ENCODE data around the gene COL27A1.

DNA sequence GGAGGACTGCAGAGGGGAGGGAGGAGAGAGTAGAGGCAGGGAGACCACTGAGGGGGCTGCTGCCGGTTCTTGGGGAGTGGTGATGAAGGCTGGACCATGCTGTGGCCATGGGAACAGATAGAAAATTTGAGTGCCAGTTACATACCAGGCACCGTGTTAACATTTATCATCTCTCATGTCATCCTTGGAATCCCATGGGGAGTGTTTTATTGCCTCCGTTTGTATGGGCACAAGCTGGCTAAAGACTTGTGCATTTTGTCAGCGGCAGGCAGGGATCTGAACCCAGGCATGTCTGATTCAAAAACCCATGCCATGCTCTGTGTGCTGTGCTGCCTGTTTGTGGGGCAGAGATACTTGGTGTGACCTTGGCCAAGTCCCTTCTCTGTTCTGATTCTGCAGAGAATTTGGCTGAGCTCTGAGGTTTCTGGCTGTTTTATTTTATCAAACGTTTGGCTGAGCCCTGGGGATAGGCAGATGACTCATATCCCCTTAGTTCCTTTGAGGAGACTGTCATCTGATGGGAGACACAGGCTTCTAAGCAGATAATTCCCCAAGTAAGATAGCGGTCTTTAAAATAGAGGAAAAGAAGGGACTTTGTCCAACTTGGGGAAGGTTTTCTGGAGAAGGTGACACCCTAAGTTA, 22.2 kb downstream of the COL27A1 start:
- no peak for TF ChIP-seq EZH2 (IDR thresholded peaks at IDR 0.05)
- TF ChIP-seq, protein P1, sequence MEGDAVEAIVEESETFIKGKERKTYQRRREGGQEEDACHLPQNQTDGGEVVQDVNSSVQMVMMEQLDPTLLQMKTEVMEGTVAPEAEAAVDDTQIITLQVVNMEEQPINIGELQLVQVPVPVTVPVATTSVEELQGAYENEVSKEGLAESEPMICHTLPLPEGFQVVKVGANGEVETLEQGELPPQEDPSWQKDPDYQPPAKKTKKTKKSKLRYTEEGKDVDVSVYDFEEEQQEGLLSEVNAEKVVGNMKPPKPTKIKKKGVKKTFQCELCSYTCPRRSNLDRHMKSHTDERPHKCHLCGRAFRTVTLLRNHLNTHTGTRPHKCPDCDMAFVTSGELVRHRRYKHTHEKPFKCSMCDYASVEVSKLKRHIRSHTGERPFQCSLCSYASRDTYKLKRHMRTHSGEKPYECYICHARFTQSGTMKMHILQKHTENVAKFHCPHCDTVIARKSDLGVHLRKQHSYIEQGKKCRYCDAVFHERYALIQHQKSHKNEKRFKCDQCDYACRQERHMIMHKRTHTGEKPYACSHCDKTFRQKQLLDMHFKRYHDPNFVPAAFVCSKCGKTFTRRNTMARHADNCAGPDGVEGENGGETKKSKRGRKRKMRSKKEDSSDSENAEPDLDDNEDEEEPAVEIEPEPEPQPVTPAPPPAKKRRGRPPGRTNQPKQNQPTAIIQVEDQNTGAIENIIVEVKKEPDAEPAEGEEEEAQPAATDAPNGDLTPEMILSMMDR (IDR thresholded peaks at IDR 0.05), result no peak
